ENCODE results near the gene MCMBP.
"Not testable (repeated sequence)": the region's sequence is repeated elsewhere in the genome, so short reads cannot be mapped to it uniquely, and the experiment has no call there.

DNA sequence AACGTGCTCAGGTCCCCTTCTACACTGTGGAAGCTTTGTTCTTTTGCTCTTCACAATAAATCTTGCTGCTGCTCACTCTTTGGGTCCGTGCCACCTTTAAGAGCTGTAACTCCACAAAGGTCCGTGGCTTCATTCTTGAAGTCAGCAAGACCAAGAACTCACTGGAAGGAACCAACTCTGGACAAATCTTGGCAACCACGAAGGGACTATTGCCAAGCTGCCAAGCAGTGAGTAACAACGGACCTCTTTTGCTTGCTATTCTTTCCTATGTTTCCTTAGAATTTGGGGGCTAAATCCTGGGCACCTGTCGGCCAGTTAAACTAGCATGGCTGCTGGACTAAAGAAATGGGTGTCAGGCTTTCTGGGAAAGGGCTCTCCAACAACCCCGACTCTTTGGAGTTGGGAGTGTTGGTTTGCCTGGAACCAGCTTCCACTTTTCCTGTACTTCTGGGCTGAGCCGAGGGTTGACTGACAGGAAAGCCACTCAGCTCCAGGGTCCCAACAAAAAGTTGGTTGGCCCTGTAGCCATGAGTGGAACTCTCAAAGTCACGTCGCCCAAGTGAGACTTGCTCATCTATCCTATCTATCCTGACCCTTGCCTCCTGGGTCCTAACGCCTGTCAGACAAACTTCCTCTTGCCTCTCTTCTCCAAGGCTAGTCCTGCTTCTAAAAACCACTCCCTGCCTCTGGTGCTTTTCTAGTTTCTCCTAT lies 11.4 kb upstream of the MCMBP start:
- not testable (repeated sequence) for TF ChIP-seq CTCF, POLR2A (IDR thresholded peaks at IDR 0.05)

All from testis (tissue), 2 donors.